ENCODE results near the gene RTF2. TPM values are rescaled to one million over a fixed set of nuclear protein-coding genes. Genes with fewer than 3 reads are reported as not detected.

The RTF2 gene
- 54.7 and 62.8 TPM in 2 replicates for total RNA-seq

GRCh38 chr20:56468316-56469076, at the start of gene RTF2:
Gene RTF2 (plus strand): TSS chr20:56468627. CDS start chr20:56468698, 71 bp downstream.

GRCh38 chr20:56524444-56524843, 56.0 kb downstream of the RTF2 start, which contains the start of gene FAM209A:
Gene FAM209A (plus strand): TSS chr20:56524744. CDS start chr20:56524809, 65 bp downstream.

GRCh38 chr20:56532946-56533345, 64.5 kb downstream of the RTF2 start, which contains the start of gene FAM209B:
Gene FAM209B (plus strand): TSS chr20:56533246. CDS start chr20:56533342, 96 bp downstream.

Other genes starting within 250 kb of the RTF2 start
- not detected in 2 replicates for gene MC3R, start 219.9 kb upstream of the RTF2 start, total RNA-seq
- 52.0 and 57.9 TPM in 2 replicates for gene FAM210B, start 109.7 kb upstream of the RTF2 start, total RNA-seq
- gene AURKA, start 76.4 kb upstream of the RTF2 start, total RNA-seq, result 3.2 and 3.8 TPM in 2 replicates
- 20.7 and 26.0 TPM in 2 replicates for gene CSTF1, start 76.0 kb upstream of the RTF2 start, total RNA-seq
- 1.4 and 19.1 TPM in 2 replicates for gene CASS4, start 56.4 kb upstream of the RTF2 start, total RNA-seq
- gene FAM209A, start 56.1 kb downstream of the RTF2 start, total RNA-seq, result not detected in 2 replicates
- not detected in 2 replicates for gene FAM209B, start 64.6 kb downstream of the RTF2 start, total RNA-seq
- gene TFAP2C, start 160.7 kb downstream of the RTF2 start, total RNA-seq, result not detected in 2 replicates

Measured in pericardium fibroblast (primary cell).